Measurements from ENCODE around the gene EXOSC5. TPM values are rescaled to one million over a fixed set of nuclear protein-coding genes. Genes with fewer than 3 reads are reported as not detected.
A peak's percentile ranks its signal among the peaks of the same experiment; 100 is the strongest.

EXOSC5 gene
- total and polyA plus RNA-seq, 12 donors: 10.6 to 43.8 (median 13.7) TPM

DNA sequence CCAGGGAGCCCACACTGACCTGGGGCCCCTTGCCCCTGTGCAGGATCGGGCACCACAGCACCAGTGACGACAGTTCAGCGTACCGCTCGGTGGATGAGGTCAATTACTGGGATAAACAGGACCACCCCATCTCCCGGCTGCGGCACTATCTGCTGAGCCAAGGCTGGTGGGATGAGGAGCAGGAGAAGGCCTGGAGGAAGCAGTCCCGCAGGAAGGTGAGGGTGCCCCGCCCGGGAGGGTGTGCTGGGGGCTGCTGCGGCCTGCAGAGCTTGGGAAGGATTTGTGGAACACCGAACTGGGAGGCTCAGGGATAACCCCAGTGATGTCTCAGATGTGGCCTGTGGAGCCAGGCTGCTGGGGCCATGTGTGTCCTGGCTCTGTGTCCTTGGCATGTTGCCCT is 25.8 kb upstream of the EXOSC5 start:
- intact Hi-C loops (cut with DNase I): no loop called here
- peaks cover 4 to 80% (median 36%) of the 10 kb centered on the region in 9 donors for H3K36me3 ChIP-seq
- 88 to 89% methylated on average over 12 of the region's 12 CpGs for WGBS, 2 donors
- no peaks in the 10 kb centered on the region for H3K9me3 ChIP-seq
- H3K4me1 ChIP-seq: peaks cover 4 to 75% (median 51%) of the 10 kb centered on the region in 9 donors
- ATAC-seq (no peak), DNase-seq (no peak)
- TF ChIP-seq, protein P1, sequence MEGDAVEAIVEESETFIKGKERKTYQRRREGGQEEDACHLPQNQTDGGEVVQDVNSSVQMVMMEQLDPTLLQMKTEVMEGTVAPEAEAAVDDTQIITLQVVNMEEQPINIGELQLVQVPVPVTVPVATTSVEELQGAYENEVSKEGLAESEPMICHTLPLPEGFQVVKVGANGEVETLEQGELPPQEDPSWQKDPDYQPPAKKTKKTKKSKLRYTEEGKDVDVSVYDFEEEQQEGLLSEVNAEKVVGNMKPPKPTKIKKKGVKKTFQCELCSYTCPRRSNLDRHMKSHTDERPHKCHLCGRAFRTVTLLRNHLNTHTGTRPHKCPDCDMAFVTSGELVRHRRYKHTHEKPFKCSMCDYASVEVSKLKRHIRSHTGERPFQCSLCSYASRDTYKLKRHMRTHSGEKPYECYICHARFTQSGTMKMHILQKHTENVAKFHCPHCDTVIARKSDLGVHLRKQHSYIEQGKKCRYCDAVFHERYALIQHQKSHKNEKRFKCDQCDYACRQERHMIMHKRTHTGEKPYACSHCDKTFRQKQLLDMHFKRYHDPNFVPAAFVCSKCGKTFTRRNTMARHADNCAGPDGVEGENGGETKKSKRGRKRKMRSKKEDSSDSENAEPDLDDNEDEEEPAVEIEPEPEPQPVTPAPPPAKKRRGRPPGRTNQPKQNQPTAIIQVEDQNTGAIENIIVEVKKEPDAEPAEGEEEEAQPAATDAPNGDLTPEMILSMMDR (IDR thresholded peaks at IDR 0.05): no peak
- H3K27ac ChIP-seq: no peak overlapping the region
- H3K4me3 ChIP-seq: no peak overlapping the region
- no peaks in the 10 kb centered on the region for H3K27me3 ChIP-seq

DNA sequence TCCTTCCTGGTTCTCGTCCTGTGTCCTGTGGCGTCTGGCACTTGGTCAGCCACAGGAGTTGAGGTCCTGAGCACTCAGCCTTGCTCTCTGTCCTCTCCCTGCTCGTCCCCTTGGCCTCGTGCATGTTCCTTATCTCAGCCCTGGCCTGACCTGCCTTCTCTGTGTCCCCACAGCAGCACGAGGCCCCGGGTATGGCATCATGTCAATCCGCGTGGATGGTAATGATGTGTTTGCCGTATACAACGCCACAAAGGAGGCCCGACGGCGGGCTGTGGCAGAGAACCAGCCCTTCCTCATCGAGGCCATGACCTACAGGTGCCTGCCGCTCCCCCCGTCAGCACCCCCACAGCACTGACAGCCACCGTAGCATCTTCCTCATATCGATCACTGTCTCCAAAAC is 25.3 kb upstream of the EXOSC5 start:
- peaks cover 3 to 70% (median 47%) of the 10 kb centered on the region in 9 donors for H3K4me1 ChIP-seq
- H3K4me3 ChIP-seq: no peak overlapping the region
- no peak for ATAC-seq
- TF ChIP-seq, protein P1 (IDR thresholded peaks at IDR 0.05): no peak
- WGBS, 2 donors: 66 to 67% methylated on average over 18 of the region's 18 CpGs
- no peaks in the 10 kb centered on the region for H3K27me3 ChIP-seq
- H3K27ac ChIP-seq: peak overlapping the region in 2 of 10 donors; percentile 16 to 21
- intact Hi-C loops (cut with DNase I): no loop called here
- no peaks in the 10 kb centered on the region for H3K9me3 ChIP-seq
- no peak for DNase-seq
- peaks cover 4 to 85% (median 36%) of the 10 kb centered on the region in 9 donors for H3K36me3 ChIP-seq

DNA sequence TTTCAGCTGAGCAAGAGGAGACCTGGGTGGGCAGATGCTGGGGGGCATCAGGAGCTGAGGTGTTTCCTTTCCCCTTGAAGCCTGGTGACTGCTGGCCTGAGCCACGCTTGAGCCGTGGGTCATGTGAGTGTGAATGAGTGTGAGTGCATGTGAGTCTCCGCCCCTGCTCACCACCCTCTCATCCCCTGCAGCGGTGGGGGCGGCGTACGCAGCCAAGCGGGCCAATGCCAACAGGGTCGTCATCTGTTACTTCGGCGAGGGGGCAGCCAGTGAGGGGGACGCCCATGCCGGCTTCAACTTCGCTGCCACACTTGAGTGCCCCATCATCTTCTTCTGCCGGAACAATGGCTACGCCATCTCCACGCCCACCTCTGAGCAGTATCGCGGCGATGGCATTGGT is 24.8 kb upstream of the EXOSC5 start:
- peaks cover 4 to 90% (median 41%) of the 10 kb centered on the region in 9 donors for H3K36me3 ChIP-seq
- peaks cover 3 to 65% (median 45%) of the 10 kb centered on the region in 9 donors for H3K4me1 ChIP-seq
- no peak overlapping the region for H3K4me3 ChIP-seq
- no peaks in the 10 kb centered on the region for H3K27me3 ChIP-seq
- TF ChIP-seq, protein P1 (IDR thresholded peaks at IDR 0.05): no peak
- WGBS, 2 donors: 91 to 94% methylated on average over 20 of the region's 20 CpGs
- no peaks in the 10 kb centered on the region for H3K9me3 ChIP-seq
- ATAC-seq: no peak
- peak overlapping the region in 2 of 10 donors; percentile 10 to 16 for H3K27ac ChIP-seq
- DNase-seq: no peak
- intact Hi-C loops (cut with DNase I): no loop called here

DNA sequence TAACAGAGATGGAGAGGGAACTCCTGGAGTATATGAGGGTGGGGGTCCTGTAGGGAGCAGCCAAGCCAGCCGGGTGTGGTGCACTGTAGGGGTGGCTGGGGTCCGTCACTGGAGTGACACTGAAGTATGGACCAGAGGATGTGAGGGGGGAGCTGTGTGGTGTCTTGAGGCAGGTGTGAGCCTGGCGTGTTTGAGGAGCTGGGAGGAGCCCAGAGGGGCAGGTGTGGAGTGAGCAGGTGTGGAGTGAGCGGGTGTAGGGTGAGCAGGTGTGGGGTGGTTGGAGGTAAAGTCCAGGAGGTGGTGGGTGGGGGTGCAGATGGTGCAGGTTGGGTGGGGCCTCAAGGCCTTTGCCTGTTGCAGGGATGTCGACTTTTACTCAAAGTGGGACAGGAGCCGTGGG is 24.2 kb upstream of the EXOSC5 start:
- WGBS, 2 donors: 81 to 87% methylated on average over 6 of the region's 6 CpGs
- Histone ChIP-seq H3K27ac (peak overlapping the region in 4 of 10 donors; percentile 16 to 81 (median 39)), H3K9me3 (no peaks in the 10 kb centered on the region), H3K4me3 (no peak overlapping the region), H3K36me3 (peaks cover 4 to 97% (median 47%) of the 10 kb centered on the region in 9 donors), H3K27me3 (no peaks in the 10 kb centered on the region), H3K4me1 (peaks cover 3 to 58% (median 38%) of the 10 kb centered on the region in 9 donors)
- intact Hi-C loops (cut with DNase I): no loop called here
- TF ChIP-seq, protein P1 (IDR thresholded peaks at IDR 0.05): no peak
- ATAC-seq (peak in 1 of 8 donors; percentile 7), DNase-seq (no peak)
